Measurements from ENCODE around the gene KCNN1.
A peak's percentile ranks its signal among the peaks of the same experiment; 100 is the strongest.
"Not testable (repeated sequence)": the region's sequence is repeated elsewhere in the genome, so short reads cannot be mapped to it uniquely, and the experiment has no call there.

The KCNN1 gene

GRCh38 chr19:17969096-17969792, 2.3 kb downstream of the KCNN1 start:
- no peak for DNase-seq (ENCODE audit: low spot score)

GRCh38 chr19:17972230-17972629, 5.3 kb downstream of the KCNN1 start:
- DNase-seq (ENCODE audit: low spot score): no peak

- DNase-seq (ENCODE audit: low spot score): no peak
Observed at GRCh38 chr19:17973759-17974158, 6.9 kb downstream of the KCNN1 start.

GRCh38 chr19:17974551-17974950, 7.6 kb downstream of the KCNN1 start:
- DNase-seq (ENCODE audit: low spot score): no peak

- DNase-seq (ENCODE audit: low spot score): no peak
Observed at GRCh38 chr19:17975032-17975431, 8.1 kb downstream of the KCNN1 start.

- no peak for DNase-seq (ENCODE audit: low spot score)
Observed at GRCh38 chr19:17977021-17977420, 10.1 kb downstream of the KCNN1 start.

GRCh38 chr19:17977488-17977887, 10.6 kb downstream of the KCNN1 start:
- no peak for DNase-seq (ENCODE audit: low spot score)

- no peak for DNase-seq (ENCODE audit: low spot score)
Observed at GRCh38 chr19:17981611-17982010, 14.7 kb downstream of the KCNN1 start.

GRCh38 chr19:17982430-17982829, 15.5 kb downstream of the KCNN1 start:
- DNase-seq (ENCODE audit: low spot score): no peak

GRCh38 chr19:17985037-17985818, 18.3 kb downstream of the KCNN1 start:
- DNase-seq (ENCODE audit: low spot score): no peak

GRCh38 chr19:17986569-17986968, 19.7 kb downstream of the KCNN1 start:
- not testable (repeated sequence) for DNase-seq (ENCODE audit: low spot score)

- no peak for DNase-seq (ENCODE audit: low spot score)
Observed at GRCh38 chr19:17988161-17988560, 21.3 kb downstream of the KCNN1 start.

- no peak for DNase-seq (ENCODE audit: low spot score)
Observed at GRCh38 chr19:17989425-17990094, 22.7 kb downstream of the KCNN1 start.

- DNase-seq (ENCODE audit: low spot score): no peak
Observed at GRCh38 chr19:17993076-17993813, 26.3 kb downstream of the KCNN1 start.

- peak; percentile 95 for DNase-seq (ENCODE audit: low spot score)
Observed at GRCh38 chr19:17996826-17997316, 30.0 kb downstream of the KCNN1 start.

GRCh38 chr19:17997969-17998826, 31.3 kb downstream of the KCNN1 start:
- peak; percentile 33 for DNase-seq (ENCODE audit: low spot score)

GRCh38 chr19:17998827-17999150, 31.9 kb downstream of the KCNN1 start:
- DNase-seq (ENCODE audit: low spot score): no peak

- no peak for DNase-seq (ENCODE audit: low spot score)
Observed at GRCh38 chr19:17999684-18000479, 33.0 kb downstream of the KCNN1 start.

- DNase-seq (ENCODE audit: low spot score): no peak
Observed at GRCh38 chr19:18000480-18000914, 33.6 kb downstream of the KCNN1 start.

All from GM03348 (cell line).